Measurements from ENCODE around the gene DRC7.

GRCh38 chr16:57663917-57664661 lies 30.5 kb upstream of the DRC7 start:
- TF ChIP-seq GATA3 (IDR thresholded peaks at IDR 0.05; ENCODE audit: low read depth, low read length) = no peak
- no peak for TF ChIP-seq GATA2 (IDR thresholded peaks at IDR 0.05; ENCODE audit: low read depth, low read length)

All from SH-SY5Y (cell line).